HCT116 (cell line): ENCODE data around the gene FAM171A1.

Source experiments
- CTCF ChIP-seq, 3 experiments: fragments of 200-600 bp in 1 of 3; sonication (generic) in 1 of 3; IDR thresholded peaks in 2 of 3; conservative IDR thresholded peaks in 1 of 3; 2 replicates each; pipeline ENCODE4 v1.5.1; 2012 to 2017; ENCODE audit warnings: low read depth in 2 of 3, low read length in 2 of 3, antibody characterized with exemption in 1 of 3, borderline replicate concordance in 1 of 3, control low read depth in 1 of 3, mild to moderate bottlenecking in 1 of 3, mixed read lengths in 1 of 3, mixed run types in 1 of 3, moderate library complexity in 1 of 3; ENCODE audit not compliant: insufficient read depth in 1 of 3
- EGR1 ChIP-seq: IDR thresholded peaks from 2 replicates; pipeline ENCODE4 v1.6.1; 2012; ENCODE audit warnings: low read depth
- EZH2phosphoT487 ChIP-seq: fragments of 200-600 bp; IDR thresholded peaks from 2 replicates; pipeline ENCODE4 v1.6.1; 2018; ENCODE audit warnings: antibody characterized with exemption, borderline replicate concordance
- JUND ChIP-seq: IDR thresholded peaks from 2 replicates; pipeline ENCODE4 v1.6.1; 2012
- SP1 ChIP-seq: IDR thresholded peaks from 2 replicates; pipeline ENCODE4 v1.6.1; 2012; ENCODE audit warnings: low read depth
- YY1 ChIP-seq: IDR thresholded peaks from 2 replicates; pipeline ENCODE4 v1.6.1; 2011; ENCODE audit warnings: low read length, low read depth, moderate library complexity, mild to moderate bottlenecking; ENCODE audit not compliant: insufficient replicate concordance; ENCODE audit errors: extremely low read depth

- TF ChIP-seq CTCF (IDR thresholded peaks at IDR 0.05 in 2 of 3, conservative IDR thresholded peaks at IDR 0.05 in 1 of 3; ENCODE audit: borderline replicate concordance in 1 of 3, insufficient read depth in 1 of 3, low read depth in 2 of 3, low read length in 2 of 3) (no peak), SP1 (no peak), YY1 (no peak), EZH2phosphoT487 (no peak), EGR1 (no peak), JUND (no peak)
Measured at GRCh38 chr10:15293862-15294842, 76.9 kb downstream of the FAM171A1 start.
